ENCODE results near the gene COBL. TPM values are rescaled to one million over a fixed set of nuclear protein-coding genes. Genes with fewer than 3 reads are reported as not detected.

Gene COBL
- polyA plus RNA-seq, 1 donor (not counting 4 experiments of a cell fraction or from before 2014, with no cell fraction given) = 4.5 TPM

DNA sequence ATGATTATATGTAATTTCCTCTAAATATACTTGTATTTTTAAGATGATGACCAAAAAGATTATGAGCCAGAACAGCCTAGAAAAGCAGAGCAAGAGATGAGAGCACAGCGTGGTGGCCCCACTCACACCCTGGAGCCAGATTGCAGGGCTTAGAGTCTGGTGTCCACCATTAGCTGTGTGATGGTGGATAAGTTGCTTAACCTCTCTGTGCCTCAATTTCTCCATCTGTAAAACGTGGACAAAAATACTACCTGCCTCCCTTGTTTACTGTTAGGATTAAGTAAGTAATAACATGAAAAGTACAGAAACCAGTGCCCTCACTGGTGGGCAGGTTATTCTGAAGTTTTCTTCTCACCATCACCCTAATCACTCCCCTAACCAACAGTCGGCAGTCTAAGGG lies 212.3 kb downstream of the COBL start:
- Histone ChIP-seq H3K9ac (ENCODE audit: control insufficient read depth, extremely low read depth, insufficient read depth, low read length) (no peak overlapping the region), H3K9me1 (ENCODE audit: control insufficient read depth, extremely low read depth, insufficient read depth, low read length) (no peaks in the 10 kb centered on the region), H3K36me3 (ENCODE audit: control insufficient read depth in 2 of 2, extremely low read depth in 1 of 2, insufficient read depth in 2 of 2, low read length in 2 of 2) (no peaks in the 10 kb centered on the region), H4K20me1 (ENCODE audit: control insufficient read depth, extremely low read depth, insufficient read depth, low read length) (no peaks in the 10 kb centered on the region), H3K4me2 (ENCODE audit: control insufficient read depth, extremely low read depth, insufficient read depth, low read depth, low read length) (no peak overlapping the region), H3K27ac (ENCODE audit: control insufficient read depth, insufficient read depth, low read length) (no peak overlapping the region), H3K4me3 (ENCODE audit: control insufficient read depth in 2 of 3, extremely low read depth in 1 of 3, insufficient read depth in 2 of 3, low read depth in 1 of 3, low read length in 3 of 3) (no peak overlapping the region), H3K9me3 (ENCODE audit: control insufficient read depth, low read depth, low read length) (no peaks in the 10 kb centered on the region), H2AFZ (ENCODE audit: control insufficient read depth, low read length) (no peak overlapping the region), H3K27me3 (ENCODE audit: control insufficient read depth, extremely low read depth, insufficient read depth, low read length) (no peaks in the 10 kb centered on the region), H3K4me1 (ENCODE audit: control insufficient read depth, extremely low read depth, insufficient read depth, low read length) (no peaks in the 10 kb centered on the region), H3K79me2 (ENCODE audit: control insufficient read depth, insufficient read depth, low read length) (no peaks in the 10 kb centered on the region)
- FAIRE-seq (no peak), DNase-seq (ENCODE audit: low read depth, low spot score) (no peak)
- TF ChIP-seq CTCF (optimal IDR thresholded peaks at IDR 0.05 in 1 of 3, IDR thresholded peaks at IDR 0.05 in 1 of 3, conservative IDR thresholded peaks at IDR 0.05 in 1 of 3; ENCODE audit: extremely low read depth in 1 of 3, insufficient read depth in 2 of 3, low read length in 3 of 3) = no peak
- TF ChIP-seq EZH2 (IDR thresholded peaks at IDR 0.05; ENCODE audit: low read length) = no peak
- dilution Hi-C loops (cut with MboI; ENCODE audit: extremely low pct_ligation_motif_present, low sequenced_read_pairs) = no loop called here

DNA sequence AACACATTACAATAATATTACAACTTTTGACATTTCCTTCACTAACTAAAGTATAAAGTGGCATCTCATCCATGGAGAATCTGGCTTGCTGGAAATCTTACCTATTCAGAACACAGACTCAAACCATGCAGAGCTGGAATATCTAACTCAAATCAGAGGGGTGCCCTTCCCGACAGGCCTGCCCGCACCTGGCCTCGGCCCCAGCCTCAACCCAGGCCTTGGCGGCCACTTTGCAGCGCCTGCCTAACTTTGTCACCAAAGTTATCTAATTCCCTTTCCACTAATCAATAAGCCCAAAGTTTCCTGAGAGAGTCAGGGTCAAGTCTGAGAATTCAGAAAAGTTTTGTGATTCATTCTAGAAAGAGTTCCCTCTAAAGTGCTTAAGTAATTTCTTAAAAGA lies 212.9 kb downstream of the COBL start:
- no peaks in the 10 kb centered on the region for H3K36me3 ChIP-seq (ENCODE audit: control insufficient read depth in 2 of 2, extremely low read depth in 1 of 2, insufficient read depth in 2 of 2, low read length in 2 of 2)
- no peak overlapping the region for H3K4me3 ChIP-seq (ENCODE audit: control insufficient read depth in 2 of 3, extremely low read depth in 1 of 3, insufficient read depth in 2 of 3, low read depth in 1 of 3, low read length in 3 of 3)
- no peaks in the 10 kb centered on the region for H3K9me1 ChIP-seq (ENCODE audit: control insufficient read depth, extremely low read depth, insufficient read depth, low read length)
- FAIRE-seq = no peak
- H3K9me3 ChIP-seq (ENCODE audit: control insufficient read depth, low read depth, low read length) = no peaks in the 10 kb centered on the region
- H3K4me2 ChIP-seq (ENCODE audit: control insufficient read depth, extremely low read depth, insufficient read depth, low read depth, low read length) = no peak overlapping the region
- no peak overlapping the region for H3K9ac ChIP-seq (ENCODE audit: control insufficient read depth, extremely low read depth, insufficient read depth, low read length)
- no peak overlapping the region for H3K27ac ChIP-seq (ENCODE audit: control insufficient read depth, insufficient read depth, low read length)
- no peaks in the 10 kb centered on the region for H3K79me2 ChIP-seq (ENCODE audit: control insufficient read depth, insufficient read depth, low read length)
- dilution Hi-C loops (cut with MboI; ENCODE audit: extremely low pct_ligation_motif_present, low sequenced_read_pairs) = no loop called here
- no peaks in the 10 kb centered on the region for H3K4me1 ChIP-seq (ENCODE audit: control insufficient read depth, extremely low read depth, insufficient read depth, low read length)
- TF ChIP-seq EZH2 (IDR thresholded peaks at IDR 0.05; ENCODE audit: low read length) (no peak), CTCF (optimal IDR thresholded peaks at IDR 0.05 in 1 of 3, IDR thresholded peaks at IDR 0.05 in 1 of 3, conservative IDR thresholded peaks at IDR 0.05 in 1 of 3; ENCODE audit: extremely low read depth in 1 of 3, insufficient read depth in 2 of 3, low read length in 3 of 3) (no peak)
- no peak overlapping the region for H2AFZ ChIP-seq (ENCODE audit: control insufficient read depth, low read length)
- H4K20me1 ChIP-seq (ENCODE audit: control insufficient read depth, extremely low read depth, insufficient read depth, low read length) = no peaks in the 10 kb centered on the region
- DNase-seq (ENCODE audit: low read depth, low spot score) = no peak
- H3K27me3 ChIP-seq (ENCODE audit: control insufficient read depth, extremely low read depth, insufficient read depth, low read length) = no peaks in the 10 kb centered on the region
